WTC11 (cell line): Measurements from ENCODE around the gene DUSP1.

Experiments
- JUN ChIP-seq: sonication (generic); formaldehyde crosslinking; IDR thresholded peaks from 2 replicates; pipeline ENCODE4 v1.8.0; 2023; ENCODE audit warnings: mild to moderate bottlenecking, missing genetic modification reagents
- MYBL2 ChIP-seq: sonication (generic); formaldehyde crosslinking; IDR thresholded peaks from 2 replicates; pipeline ENCODE4 v1.8.1; 2023; ENCODE audit warnings: mild to moderate bottlenecking, moderate library complexity, missing genetic modification reagents
- SMAD4 ChIP-seq: sonication (generic); formaldehyde crosslinking; IDR thresholded peaks from 2 replicates; pipeline ENCODE4 v1.8.0; 2022; ENCODE audit warnings: mild to moderate bottlenecking, missing genetic modification reagents
- TP53 ChIP-seq: sonication (generic); formaldehyde crosslinking; IDR thresholded peaks from 2 replicates; pipeline ENCODE4 v1.8.1; 2023; ENCODE audit warnings: mild to moderate bottlenecking, missing genetic modification reagents
- ZNF263 ChIP-seq: sonication (generic); formaldehyde crosslinking; IDR thresholded peaks from 2 replicates; pipeline ENCODE4 v1.8.1; 2022; ENCODE audit warnings: low read depth, mild to moderate bottlenecking, moderate library complexity, missing genetic modification reagents
- TF ChIP-seq, protein P1 (sequence below): fragments of 200-600 bp; IDR thresholded peaks from 2 replicates; pipeline ENCODE4 v1.8.0; 2022; ENCODE audit warnings: antibody characterized with exemption
- TF ChIP-seq, protein P2 (sequence below): sonication (generic); formaldehyde crosslinking; IDR thresholded peaks from 2 replicates; pipeline ENCODE4 v1.8.1; 2022; ENCODE audit warnings: mild to moderate bottlenecking, missing genetic modification reagents, moderate library complexity, borderline replicate concordance
- TF ChIP-seq, protein P3 (sequence below): sonication (generic); formaldehyde crosslinking; IDR thresholded peaks from 2 replicates; pipeline ENCODE4 v1.8.0; 2023; ENCODE audit warnings: missing genetic modification reagents, mild to moderate bottlenecking, borderline replicate concordance
- TF ChIP-seq, protein P4 (sequence below): sonication (generic); formaldehyde crosslinking; IDR thresholded peaks from 2 replicates; pipeline ENCODE4 v1.8.0; 2022; ENCODE audit warnings: mild to moderate bottlenecking, missing genetic modification reagents
- TF ChIP-seq, protein P5 (sequence below): sonication (generic); formaldehyde crosslinking; conservative IDR thresholded peaks from 2 replicates; pipeline ENCODE4 v1.8.1; 2022; ENCODE audit warnings: mild to moderate bottlenecking, missing genetic modification reagents

DNA sequence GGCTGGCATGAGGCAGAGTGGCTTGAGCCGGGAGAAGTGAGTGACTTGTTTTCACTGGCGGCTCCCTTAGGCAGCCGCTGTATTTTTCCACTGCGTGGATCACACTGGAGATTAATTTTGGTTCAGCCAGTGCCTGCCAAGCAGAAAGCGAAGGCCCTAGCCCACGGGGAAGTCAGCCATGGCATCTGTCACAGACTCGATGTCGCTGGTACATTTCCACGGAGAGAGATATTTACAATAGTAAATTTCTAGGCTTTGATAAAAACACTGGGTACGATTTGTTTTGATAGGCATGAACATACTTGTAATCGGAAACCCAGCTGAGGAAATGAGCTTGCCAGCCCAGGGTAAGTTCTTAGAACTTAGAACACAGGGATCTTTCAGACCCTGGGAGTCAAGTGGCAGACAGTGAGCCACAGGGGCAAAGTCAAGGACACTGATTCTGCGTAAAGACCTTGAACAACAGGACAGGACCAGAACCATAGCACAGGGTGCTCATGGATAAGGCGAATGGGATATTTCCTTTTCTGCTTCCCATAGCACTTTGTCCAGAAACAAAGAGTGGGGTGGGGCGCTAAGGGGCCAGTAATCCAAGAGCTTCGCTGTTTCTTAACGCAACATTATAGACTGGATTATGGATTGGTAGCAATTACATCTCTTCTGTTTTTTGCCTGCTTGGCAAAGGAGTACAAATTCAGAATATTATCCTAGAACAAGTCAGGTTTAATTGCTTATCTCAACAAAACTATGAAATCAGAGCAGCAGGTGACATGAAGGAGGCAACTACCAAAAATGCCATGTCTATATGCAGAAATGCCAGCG, 4.5 kb downstream of the DUSP1 start:
- TF ChIP-seq TP53 (CRISPR knock-in tag) (no peak), SMAD4 (CRISPR knock-in tag) (no peak), ZNF263 (CRISPR knock-in tag) (no peak), MYBL2 (CRISPR knock-in tag) (no peak), JUN (no peak)
- TF ChIP-seq, protein P1, sequence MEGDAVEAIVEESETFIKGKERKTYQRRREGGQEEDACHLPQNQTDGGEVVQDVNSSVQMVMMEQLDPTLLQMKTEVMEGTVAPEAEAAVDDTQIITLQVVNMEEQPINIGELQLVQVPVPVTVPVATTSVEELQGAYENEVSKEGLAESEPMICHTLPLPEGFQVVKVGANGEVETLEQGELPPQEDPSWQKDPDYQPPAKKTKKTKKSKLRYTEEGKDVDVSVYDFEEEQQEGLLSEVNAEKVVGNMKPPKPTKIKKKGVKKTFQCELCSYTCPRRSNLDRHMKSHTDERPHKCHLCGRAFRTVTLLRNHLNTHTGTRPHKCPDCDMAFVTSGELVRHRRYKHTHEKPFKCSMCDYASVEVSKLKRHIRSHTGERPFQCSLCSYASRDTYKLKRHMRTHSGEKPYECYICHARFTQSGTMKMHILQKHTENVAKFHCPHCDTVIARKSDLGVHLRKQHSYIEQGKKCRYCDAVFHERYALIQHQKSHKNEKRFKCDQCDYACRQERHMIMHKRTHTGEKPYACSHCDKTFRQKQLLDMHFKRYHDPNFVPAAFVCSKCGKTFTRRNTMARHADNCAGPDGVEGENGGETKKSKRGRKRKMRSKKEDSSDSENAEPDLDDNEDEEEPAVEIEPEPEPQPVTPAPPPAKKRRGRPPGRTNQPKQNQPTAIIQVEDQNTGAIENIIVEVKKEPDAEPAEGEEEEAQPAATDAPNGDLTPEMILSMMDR, result no peak
- TF ChIP-seq, protein P2, sequence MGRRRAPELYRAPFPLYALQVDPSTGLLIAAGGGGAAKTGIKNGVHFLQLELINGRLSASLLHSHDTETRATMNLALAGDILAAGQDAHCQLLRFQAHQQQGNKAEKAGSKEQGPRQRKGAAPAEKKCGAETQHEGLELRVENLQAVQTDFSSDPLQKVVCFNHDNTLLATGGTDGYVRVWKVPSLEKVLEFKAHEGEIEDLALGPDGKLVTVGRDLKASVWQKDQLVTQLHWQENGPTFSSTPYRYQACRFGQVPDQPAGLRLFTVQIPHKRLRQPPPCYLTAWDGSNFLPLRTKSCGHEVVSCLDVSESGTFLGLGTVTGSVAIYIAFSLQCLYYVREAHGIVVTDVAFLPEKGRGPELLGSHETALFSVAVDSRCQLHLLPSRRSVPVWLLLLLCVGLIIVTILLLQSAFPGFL (CRISPR knock-in tag), result no peak
- TF ChIP-seq, protein P3, sequence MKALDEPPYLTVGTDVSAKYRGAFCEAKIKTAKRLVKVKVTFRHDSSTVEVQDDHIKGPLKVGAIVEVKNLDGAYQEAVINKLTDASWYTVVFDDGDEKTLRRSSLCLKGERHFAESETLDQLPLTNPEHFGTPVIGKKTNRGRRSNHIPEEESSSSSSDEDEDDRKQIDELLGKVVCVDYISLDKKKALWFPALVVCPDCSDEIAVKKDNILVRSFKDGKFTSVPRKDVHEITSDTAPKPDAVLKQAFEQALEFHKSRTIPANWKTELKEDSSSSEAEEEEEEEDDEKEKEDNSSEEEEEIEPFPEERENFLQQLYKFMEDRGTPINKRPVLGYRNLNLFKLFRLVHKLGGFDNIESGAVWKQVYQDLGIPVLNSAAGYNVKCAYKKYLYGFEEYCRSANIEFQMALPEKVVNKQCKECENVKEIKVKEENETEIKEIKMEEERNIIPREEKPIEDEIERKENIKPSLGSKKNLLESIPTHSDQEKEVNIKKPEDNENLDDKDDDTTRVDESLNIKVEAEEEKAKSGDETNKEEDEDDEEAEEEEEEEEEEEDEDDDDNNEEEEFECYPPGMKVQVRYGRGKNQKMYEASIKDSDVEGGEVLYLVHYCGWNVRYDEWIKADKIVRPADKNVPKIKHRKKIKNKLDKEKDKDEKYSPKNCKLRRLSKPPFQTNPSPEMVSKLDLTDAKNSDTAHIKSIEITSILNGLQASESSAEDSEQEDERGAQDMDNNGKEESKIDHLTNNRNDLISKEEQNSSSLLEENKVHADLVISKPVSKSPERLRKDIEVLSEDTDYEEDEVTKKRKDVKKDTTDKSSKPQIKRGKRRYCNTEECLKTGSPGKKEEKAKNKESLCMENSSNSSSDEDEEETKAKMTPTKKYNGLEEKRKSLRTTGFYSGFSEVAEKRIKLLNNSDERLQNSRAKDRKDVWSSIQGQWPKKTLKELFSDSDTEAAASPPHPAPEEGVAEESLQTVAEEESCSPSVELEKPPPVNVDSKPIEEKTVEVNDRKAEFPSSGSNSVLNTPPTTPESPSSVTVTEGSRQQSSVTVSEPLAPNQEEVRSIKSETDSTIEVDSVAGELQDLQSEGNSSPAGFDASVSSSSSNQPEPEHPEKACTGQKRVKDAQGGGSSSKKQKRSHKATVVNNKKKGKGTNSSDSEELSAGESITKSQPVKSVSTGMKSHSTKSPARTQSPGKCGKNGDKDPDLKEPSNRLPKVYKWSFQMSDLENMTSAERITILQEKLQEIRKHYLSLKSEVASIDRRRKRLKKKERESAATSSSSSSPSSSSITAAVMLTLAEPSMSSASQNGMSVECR (CRISPR knock-in tag), result no peak
- TF ChIP-seq, protein P4, sequence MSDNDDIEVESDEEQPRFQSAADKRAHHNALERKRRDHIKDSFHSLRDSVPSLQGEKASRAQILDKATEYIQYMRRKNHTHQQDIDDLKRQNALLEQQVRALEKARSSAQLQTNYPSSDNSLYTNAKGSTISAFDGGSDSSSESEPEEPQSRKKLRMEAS, result no peak
- TF ChIP-seq, protein P5, sequence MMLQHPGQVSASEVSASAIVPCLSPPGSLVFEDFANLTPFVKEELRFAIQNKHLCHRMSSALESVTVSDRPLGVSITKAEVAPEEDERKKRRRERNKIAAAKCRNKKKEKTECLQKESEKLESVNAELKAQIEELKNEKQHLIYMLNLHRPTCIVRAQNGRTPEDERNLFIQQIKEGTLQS (CRISPR knock-in tag), result no peak
